ENCODE measurements around the gene PLA2G12A.
"Not testable (repeated sequence)": the region's sequence is repeated elsewhere in the genome, so short reads cannot be mapped to it uniquely, and the experiment has no call there.

PLA2G12A gene

GRCh38 chr4:109728385-109728784 lies 1.5 kb downstream of the PLA2G12A start:
- DNase-seq = no peak

- DNase-seq = no peak
Observed at GRCh38 chr4:109723110-109723509, 6.8 kb downstream of the PLA2G12A start.

- no peak for DNase-seq
Observed at GRCh38 chr4:109722357-109722756, 7.5 kb downstream of the PLA2G12A start.

- no peak for DNase-seq
Observed at GRCh38 chr4:109721033-109721432, 8.8 kb downstream of the PLA2G12A start.

GRCh38 chr4:109719604-109720003 lies 10.3 kb downstream of the PLA2G12A start:
- no peak for DNase-seq

GRCh38 chr4:109718759-109719158 lies 11.1 kb downstream of the PLA2G12A start:
- no peak for DNase-seq

- DNase-seq = no peak
Observed at GRCh38 chr4:109713500-109713899, 16.4 kb downstream of the PLA2G12A start.

GRCh38 chr4:109708990-109709389 lies 20.9 kb downstream of the PLA2G12A start:
- no peak for DNase-seq

- no peak for DNase-seq
Observed at GRCh38 chr4:109708435-109708834, 21.4 kb downstream of the PLA2G12A start.

GRCh38 chr4:109703664-109704361 lies 26.1 kb downstream of the PLA2G12A start:
- no peak for DNase-seq

GRCh38 chr4:109702950-109703663 lies 26.8 kb downstream of the PLA2G12A start, which contains the start of gene CASP6:
Gene CASP6 (minus strand): TSS chr4:109703445. CDS start chr4:109703395, 50 bp downstream.
- DNase-seq = peak; percentile 75

- DNase-seq = no peak
Observed at GRCh38 chr4:109701566-109702410, 28.1 kb downstream of the PLA2G12A start.

- DNase-seq = no peak
Observed at GRCh38 chr4:109699553-109700225, 30.2 kb downstream of the PLA2G12A start.

- no peak for DNase-seq
Observed at GRCh38 chr4:109698656-109699055, 31.2 kb downstream of the PLA2G12A start.

GRCh38 chr4:109691411-109691920 lies 38.4 kb downstream of the PLA2G12A start:
- DNase-seq = no peak

- no peak for DNase-seq
Observed at GRCh38 chr4:109690690-109691410, 39.0 kb downstream of the PLA2G12A start.

- DNase-seq = no peak
Observed at GRCh38 chr4:109684727-109685126, 45.1 kb downstream of the PLA2G12A start.

GRCh38 chr4:109683621-109684253 lies 46.1 kb downstream of the PLA2G12A start:
- no peak for DNase-seq

GRCh38 chr4:109682875-109683274 lies 47.0 kb downstream of the PLA2G12A start:
- DNase-seq = no peak

- DNase-seq = not testable (repeated sequence)
Observed at GRCh38 chr4:109678925-109679324, 50.9 kb downstream of the PLA2G12A start.

- not testable (repeated sequence) for DNase-seq
Observed at GRCh38 chr4:109678472-109678871, 51.4 kb downstream of the PLA2G12A start.
